Liver (tissue), 9 donors: Measurements from ENCODE around the gene DROSHA. TPM values are rescaled to one million over a fixed set of nuclear protein-coding genes. Genes with fewer than 3 reads are reported as not detected.

Experiments used
- DNase-seq: peaks from one replicate; pipeline ENCODE4 v3.0.0-alpha.2; 2017; ENCODE audit warnings: low spot score
- H3K27ac ChIP-seq, 2 donors: one replicate each; pipeline ENCODE4 v1.7.0; 2013; ENCODE audit warnings: inconsistent platforms in 2 of 2, low read length in 2 of 2, control low read depth in 1 of 2, low read depth in 1 of 2, mild to moderate bottlenecking in 1 of 2
- H3K27me3 ChIP-seq, 4 donors: one replicate each; pipeline versions ENCODE4 v1.6.1 to v1.7.0; 2013; ENCODE audit warnings: low read length in 3 of 4, inconsistent platforms in 1 of 4, mild to moderate bottlenecking in 1 of 4, moderate library complexity in 1 of 4; ENCODE audit not compliant: control insufficient read depth in 4 of 4, insufficient read depth in 4 of 4
- H3K36me3 ChIP-seq, 4 donors: one replicate each; pipeline versions ENCODE4 v1.6.1 to v1.7.0; 2013; ENCODE audit warnings: low read length in 3 of 4, mild to moderate bottlenecking in 3 of 4, low read depth in 1 of 4, moderate library complexity in 1 of 4; ENCODE audit not compliant: control insufficient read depth in 4 of 4, insufficient read depth in 3 of 4
- H3K4me1 ChIP-seq, 4 donors: one replicate each; pipeline versions ENCODE4 v1.6.1 to v1.7.0; 2013; ENCODE audit warnings: low read length in 3 of 4, mild to moderate bottlenecking in 3 of 4, moderate library complexity in 1 of 4; ENCODE audit not compliant: control insufficient read depth in 4 of 4, insufficient read depth in 4 of 4
- H3K4me3 ChIP-seq, 3 donors: one replicate each; pipeline versions ENCODE4 v1.6.1 to v1.7.0; 2013; ENCODE audit warnings: low read length in 3 of 3, control low read depth in 1 of 3, low read depth in 1 of 3, mild to moderate bottlenecking in 1 of 3
- H3K9ac ChIP-seq, 2 donors: one replicate each; pipeline ENCODE4 v1.7.0; 2013; ENCODE audit warnings: low read length in 2 of 2, mild to moderate bottlenecking in 2 of 2, moderate library complexity in 2 of 2, control low read depth in 1 of 2, low read depth in 1 of 2
- H3K9me3 ChIP-seq, 4 donors: one replicate each; pipeline versions ENCODE4 v1.6.1 to v1.7.0; 2013; ENCODE audit warnings: low read length in 3 of 4; ENCODE audit not compliant: control insufficient read depth in 4 of 4
- EGR1 ChIP-seq, 2 donors: IDR thresholded peaks; 2 replicates each; pipeline ENCODE4 v1.6.1; 2016 to 2018; ENCODE audit warnings: antibody characterized with exemption in 2 of 2, low read depth in 2 of 2
- FOXA1 ChIP-seq: IDR thresholded peaks from 2 replicates; pipeline ENCODE4 v1.6.1; 2016; ENCODE audit warnings: antibody characterized with exemption
- FOXA2 ChIP-seq: IDR thresholded peaks from 2 replicates; pipeline ENCODE4 v1.6.1; 2016; ENCODE audit warnings: antibody characterized with exemption
- GABPA ChIP-seq, 2 donors: IDR thresholded peaks in 1 of 2; conservative IDR thresholded peaks in 1 of 2; 2 replicates each; pipeline ENCODE4 v1.6.1; 2016; ENCODE audit warnings: antibody characterized with exemption in 2 of 2, mild to moderate bottlenecking in 1 of 2, moderate library complexity in 1 of 2
- JUND ChIP-seq, 2 donors: IDR thresholded peaks; 2 replicates each; pipeline ENCODE4 v1.6.1; 2016; ENCODE audit warnings: antibody characterized with exemption in 2 of 2
- NR2F2 ChIP-seq: IDR thresholded peaks from 2 replicates; pipeline ENCODE4 v1.6.1; 2016; ENCODE audit warnings: antibody characterized with exemption
- TAF1 ChIP-seq: conservative IDR thresholded peaks from 2 replicates; pipeline ENCODE4 v1.6.1; 2016; ENCODE audit warnings: antibody characterized with exemption, mild to moderate bottlenecking
- YY1 ChIP-seq: IDR thresholded peaks from 2 replicates; pipeline ENCODE4 v1.6.1; 2016; ENCODE audit warnings: antibody characterized with exemption, mild to moderate bottlenecking
- WGBS: extraction: QIAGEN DNeasy Blood & Tissue Kit; methylation state at CpG from one replicate; pipeline ENCODE4 v1.1.7; 2013; 5-methylcytosine and 5-hydroxymethylcytosine counted together
- polyA plus RNA-seq, 2 donors: library from polyadenylated mRNA; stranded (reverse) in 1 of 2; unstranded in 1 of 2; fragments of 200-250 nt in 1 of 2; fragments of >200 nt in 1 of 2; fragmentation: Nextera tagmentation in 1 of 2; extraction: Ambion mirVana in 1 of 2; gene quantifications; one replicate each; pipeline versions ENCODE4 v1.2.1 to v1.2.3, GENCODE V29; 2013 to 2015
- total RNA-seq, 2 donors: library from RNA; depleted of rRNA; stranded (reverse); fragments of >200 nt; gene quantifications; one replicate each; pipeline ENCODE4 v1.2.3, GENCODE V29; 2014
- TF ChIP-seq, protein P1 (sequence below): IDR thresholded peaks from 2 replicates; pipeline ENCODE4 v1.6.1; 2016; ENCODE audit warnings: antibody characterized with exemption
- TF ChIP-seq, protein P2 (sequence below): fragments of 150-350 bp; IDR thresholded peaks from 2 replicates; pipeline ENCODE4 v1.5.1; 2017; ENCODE audit warnings: improper control_type of control experiment, low read depth, low read length; ENCODE audit not compliant: missing input control
- TF ChIP-seq, protein P3 (sequence below): IDR thresholded peaks from 2 replicates; pipeline ENCODE4 v1.6.1; 2016; ENCODE audit warnings: antibody characterized with exemption
- donor health status: healthy.
- donor health status: healthy.
- donor health status: healthy.
- donor health status: healthy.
- donor health status: healthy.

Gene DROSHA
- total and polyA plus RNA-seq, 4 donors: 8.2 to 25.4 (median 15.4) TPM

DNA sequence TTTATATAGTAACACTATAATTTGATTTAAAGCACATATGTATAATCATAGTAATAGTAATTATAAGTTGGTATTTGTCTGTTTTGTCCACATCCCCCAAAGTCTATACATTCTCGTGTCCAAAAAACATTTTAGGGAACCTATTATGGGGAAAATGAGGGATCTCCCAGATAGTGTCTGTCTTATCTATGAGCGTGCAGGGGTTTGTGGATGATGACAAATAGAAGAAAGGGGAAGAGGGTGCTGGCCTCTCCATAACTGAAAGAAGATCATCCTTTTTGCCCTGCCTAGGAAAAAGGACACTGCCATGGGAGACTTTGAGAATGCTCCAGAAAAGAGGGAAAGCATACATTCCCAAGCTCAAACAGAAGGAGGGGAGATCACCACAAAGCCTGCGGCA, 45.5 kb upstream of the DROSHA start:
- Histone ChIP-seq H3K36me3 (no peaks in the 10 kb centered on the region), H3K27me3 (peaks cover 0 to 2% (median 0%) of the 10 kb centered on the region in 4 donors), H3K9me3 (no peaks in the 10 kb centered on the region), H3K9ac (no peak overlapping the region), H3K27ac (no peak overlapping the region), H3K4me1 (no peaks in the 10 kb centered on the region), H3K4me3 (no peak overlapping the region)
- no peak for DNase-seq
- TF ChIP-seq, protein P1, sequence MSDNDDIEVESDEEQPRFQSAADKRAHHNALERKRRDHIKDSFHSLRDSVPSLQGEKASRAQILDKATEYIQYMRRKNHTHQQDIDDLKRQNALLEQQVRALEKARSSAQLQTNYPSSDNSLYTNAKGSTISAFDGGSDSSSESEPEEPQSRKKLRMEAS: no peak
- no peak for TF ChIP-seq EGR1 (IDR thresholded peaks at IDR 0.05; ENCODE audit: low read depth in 2 of 2)
- TF ChIP-seq, protein P2, sequence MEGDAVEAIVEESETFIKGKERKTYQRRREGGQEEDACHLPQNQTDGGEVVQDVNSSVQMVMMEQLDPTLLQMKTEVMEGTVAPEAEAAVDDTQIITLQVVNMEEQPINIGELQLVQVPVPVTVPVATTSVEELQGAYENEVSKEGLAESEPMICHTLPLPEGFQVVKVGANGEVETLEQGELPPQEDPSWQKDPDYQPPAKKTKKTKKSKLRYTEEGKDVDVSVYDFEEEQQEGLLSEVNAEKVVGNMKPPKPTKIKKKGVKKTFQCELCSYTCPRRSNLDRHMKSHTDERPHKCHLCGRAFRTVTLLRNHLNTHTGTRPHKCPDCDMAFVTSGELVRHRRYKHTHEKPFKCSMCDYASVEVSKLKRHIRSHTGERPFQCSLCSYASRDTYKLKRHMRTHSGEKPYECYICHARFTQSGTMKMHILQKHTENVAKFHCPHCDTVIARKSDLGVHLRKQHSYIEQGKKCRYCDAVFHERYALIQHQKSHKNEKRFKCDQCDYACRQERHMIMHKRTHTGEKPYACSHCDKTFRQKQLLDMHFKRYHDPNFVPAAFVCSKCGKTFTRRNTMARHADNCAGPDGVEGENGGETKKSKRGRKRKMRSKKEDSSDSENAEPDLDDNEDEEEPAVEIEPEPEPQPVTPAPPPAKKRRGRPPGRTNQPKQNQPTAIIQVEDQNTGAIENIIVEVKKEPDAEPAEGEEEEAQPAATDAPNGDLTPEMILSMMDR: no peak
- TF ChIP-seq FOXA1: no peak
- WGBS: 74% methylated on average over 3 of the region's 3 CpGs

DNA sequence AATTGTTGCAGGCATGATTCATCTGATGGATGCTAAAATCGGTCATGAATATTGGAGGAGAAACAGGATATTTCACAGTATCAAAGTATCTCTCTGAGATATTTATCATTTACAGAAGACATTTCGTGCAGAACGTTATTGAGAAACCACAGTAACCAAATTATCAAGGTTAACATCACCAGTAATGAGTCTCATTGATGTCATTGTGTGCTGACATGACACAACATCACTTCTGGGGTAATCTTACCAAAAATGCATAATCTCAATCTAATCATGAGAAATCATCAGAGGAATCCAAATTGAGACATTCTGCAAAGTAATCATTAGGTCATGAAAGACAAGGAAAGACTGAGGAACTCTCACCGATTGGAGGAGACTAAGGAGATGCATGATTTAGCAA, 42.9 kb upstream of the DROSHA start:
- WGBS: 73% methylated on average over 4 of the region's 4 CpGs
- TF ChIP-seq YY1 (no peak), GABPA (IDR thresholded peaks at IDR 0.05 in 1 of 2, conservative IDR thresholded peaks at IDR 0.05 in 1 of 2) (no peak), JUND (IDR thresholded peaks at IDR 0.05) (no peak), FOXA2 (no peak)
- TF ChIP-seq, protein P1: no peak
- no peak overlapping the region for H3K9ac ChIP-seq
- H3K36me3 ChIP-seq: no peaks in the 10 kb centered on the region
- H3K27ac ChIP-seq: no peak overlapping the region
- no peaks in the 10 kb centered on the region for H3K4me1 ChIP-seq
- no peaks in the 10 kb centered on the region for H3K27me3 ChIP-seq
- no peak overlapping the region for H3K4me3 ChIP-seq
- DNase-seq: no peak
- no peaks in the 10 kb centered on the region for H3K9me3 ChIP-seq

DNA sequence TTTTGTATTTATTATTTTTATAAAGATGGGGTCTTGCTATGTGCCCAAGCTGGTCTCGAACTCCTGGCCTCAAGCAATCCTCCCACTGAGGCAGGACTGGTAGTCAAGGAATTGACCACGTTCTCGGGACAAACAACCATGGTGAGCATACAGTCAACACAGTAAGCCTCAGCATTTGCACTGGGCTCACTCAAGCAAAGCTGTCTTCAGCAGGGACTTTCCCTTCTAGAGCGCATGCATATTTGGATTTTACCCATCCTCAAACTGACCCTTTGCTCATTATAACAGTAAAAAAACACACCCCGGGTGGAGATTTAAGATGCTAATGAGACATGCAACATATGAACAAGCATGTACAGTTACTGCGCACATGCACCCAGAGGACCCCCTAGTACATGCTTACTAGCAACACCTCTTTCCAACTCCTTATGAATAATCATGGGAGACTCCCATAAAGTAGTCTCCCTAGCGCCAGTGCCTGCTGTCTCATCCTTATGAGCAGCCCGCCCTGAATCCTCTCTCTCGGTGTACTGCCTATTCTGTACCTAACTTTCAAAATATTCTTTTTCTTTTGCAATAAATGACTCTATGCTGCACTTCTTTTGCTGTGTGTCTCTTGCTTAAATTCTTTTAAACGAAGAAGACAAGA, 41.7 kb upstream of the DROSHA start:
- no peaks in the 10 kb centered on the region for H3K27me3 ChIP-seq
- no peaks in the 10 kb centered on the region for H3K9me3 ChIP-seq
- TF ChIP-seq TAF1: no peak
- TF ChIP-seq GABPA (IDR thresholded peaks at IDR 0.05 in 1 of 2, conservative IDR thresholded peaks at IDR 0.05 in 1 of 2): no peak
- TF ChIP-seq NR2F2: no peak
- no peak for TF ChIP-seq EGR1 (IDR thresholded peaks at IDR 0.05; ENCODE audit: low read depth in 2 of 2)
- no peak for TF ChIP-seq YY1
- H3K4me3 ChIP-seq: no peak overlapping the region
- no peak overlapping the region for H3K27ac ChIP-seq
- H3K9ac ChIP-seq: no peak overlapping the region
- no peaks in the 10 kb centered on the region for H3K4me1 ChIP-seq
- H3K36me3 ChIP-seq: no peaks in the 10 kb centered on the region
- DNase-seq: no peak
- WGBS: 90% methylated on average over 10 of the region's 10 CpGs

DNA sequence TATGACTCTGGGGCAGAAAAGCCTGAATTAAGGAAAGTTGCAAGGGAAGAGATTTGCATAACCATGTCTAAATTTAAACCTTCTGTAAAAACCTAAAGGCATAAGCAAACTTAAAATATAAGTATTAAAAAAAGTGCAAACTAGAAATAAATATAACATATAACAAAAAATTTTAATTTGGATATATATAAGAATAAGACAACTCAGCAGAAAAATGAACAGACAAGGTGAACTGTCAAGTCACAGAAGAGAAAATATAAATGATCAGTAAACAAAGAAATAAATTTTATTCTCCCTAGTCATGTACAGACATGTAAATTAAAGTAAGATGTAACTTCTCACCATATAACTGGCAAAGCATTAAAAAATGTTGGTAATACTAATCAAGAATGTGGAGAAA, 37.2 kb upstream of the DROSHA start:
- no peak for TF ChIP-seq YY1
- TF ChIP-seq, protein P1: no peak
- TF ChIP-seq, protein P3, sequence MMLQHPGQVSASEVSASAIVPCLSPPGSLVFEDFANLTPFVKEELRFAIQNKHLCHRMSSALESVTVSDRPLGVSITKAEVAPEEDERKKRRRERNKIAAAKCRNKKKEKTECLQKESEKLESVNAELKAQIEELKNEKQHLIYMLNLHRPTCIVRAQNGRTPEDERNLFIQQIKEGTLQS: no peak
- TF ChIP-seq, protein P2: no peak
- no peak for DNase-seq

More for the DNA sequence above, 37.2 kb upstream of the DROSHA start:
- Histone ChIP-seq H3K4me3 (no peak overlapping the region), H3K27ac (no peak overlapping the region), H3K36me3 (no peaks in the 10 kb centered on the region), H3K27me3 (no peaks in the 10 kb centered on the region), H3K9me3 (peaks cover 0 to 3% (median 1%) of the 10 kb centered on the region in 4 donors), H3K9ac (no peak overlapping the region), H3K4me1 (no peaks in the 10 kb centered on the region)
